GM18873 (cell line): ENCODE measurements around the gene CHERP.
"Not testable (repeated sequence)": the region's sequence is repeated elsewhere in the genome, so short reads cannot be mapped to it uniquely, and the experiment has no call there.

ENCODE experiments used
- ATAC-seq: cut with Tn5 transposase; IDR thresholded peaks from one replicate; pipeline ENCODE4 v1.9.1; 2021; ENCODE audit warnings: mild to moderate bottlenecking, moderate library complexity, moderate number of reproducible peaks; ENCODE audit not compliant: unreplicated experiment, low FRiP score

Gene CHERP

DNA sequence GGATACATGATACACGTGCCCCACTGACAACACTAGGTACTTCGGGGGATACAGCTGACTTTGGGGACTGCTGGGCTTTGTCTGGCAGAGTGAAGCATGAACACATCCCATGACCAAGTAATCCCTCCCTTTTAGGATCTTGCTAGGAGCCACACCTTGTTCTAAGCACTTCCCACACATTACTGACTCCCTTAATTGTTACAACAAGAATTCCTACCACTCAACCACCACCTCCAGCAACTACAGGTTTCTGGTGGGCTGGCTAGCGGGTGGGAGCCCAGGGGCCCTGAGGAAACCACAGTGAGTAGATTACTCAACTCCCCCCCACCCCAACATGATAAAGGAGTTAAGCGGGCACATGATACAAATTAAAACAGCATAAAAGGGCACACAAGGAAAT, 37.1 kb upstream of the CHERP start:
- no peak for ATAC-seq

DNA sequence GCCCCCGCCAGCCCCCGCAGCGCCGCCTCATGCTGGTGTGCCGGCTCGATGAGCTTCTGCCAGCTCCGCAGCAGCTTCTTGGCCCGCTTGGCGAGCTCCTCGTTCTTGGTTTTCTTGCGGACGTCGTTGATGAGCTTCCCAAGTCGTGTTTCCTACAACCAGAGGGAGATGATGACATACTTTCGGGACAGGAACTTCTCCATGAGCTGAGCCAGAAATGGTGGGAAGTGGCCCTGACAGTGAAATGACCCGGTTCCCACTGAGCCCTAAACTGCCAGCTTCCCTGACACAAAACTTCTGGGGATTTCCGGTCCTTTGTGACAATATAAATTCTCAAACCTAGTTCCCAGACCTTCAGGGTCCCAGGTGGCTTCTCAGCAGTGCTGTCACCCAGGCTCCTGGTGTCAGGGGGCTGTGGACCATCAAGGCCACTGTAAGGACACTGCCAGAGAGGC, 35.3 kb upstream of the CHERP start:
- ATAC-seq, result no peak

DNA sequence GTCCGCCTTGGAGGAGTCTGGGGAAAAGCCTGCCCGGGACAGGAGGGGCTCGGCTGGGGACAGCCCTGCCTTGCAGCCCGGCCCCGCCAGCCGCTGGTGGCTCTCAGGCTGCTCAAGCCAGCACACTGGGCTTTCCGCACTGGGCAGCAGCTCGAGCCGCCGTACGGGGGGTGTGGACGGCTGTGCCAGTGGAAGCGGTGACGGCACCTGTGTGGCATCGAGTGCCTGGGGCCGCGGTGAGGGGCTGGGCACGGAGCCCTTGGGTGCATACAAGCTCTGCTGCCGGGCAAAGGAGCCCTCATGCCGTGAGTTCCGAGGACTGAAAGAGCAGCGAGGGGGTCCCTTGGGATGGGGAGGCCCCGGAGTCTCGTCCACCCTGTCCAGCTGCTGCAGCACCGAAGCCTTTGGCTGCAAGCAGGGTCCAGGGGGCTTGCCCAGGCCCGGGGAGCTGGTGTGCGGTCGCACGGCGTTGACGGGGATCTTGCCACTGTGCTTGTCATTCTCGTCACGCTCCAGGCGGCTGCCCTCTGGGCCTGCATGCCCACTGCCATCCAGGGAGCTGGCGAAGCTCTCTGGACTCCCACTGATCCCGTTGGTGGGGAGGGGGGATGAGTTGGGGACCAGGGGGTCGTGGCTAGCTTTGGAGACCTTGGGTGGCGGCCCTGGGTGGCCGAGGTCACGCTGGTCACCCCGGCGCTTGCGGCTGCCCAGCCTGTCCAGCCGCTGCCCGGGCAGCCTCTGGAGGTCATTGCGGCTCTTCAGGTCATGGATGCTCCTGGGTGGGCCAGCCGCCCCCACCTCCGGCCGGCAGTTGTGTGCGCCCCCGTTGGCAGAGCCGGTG, 34.7 kb upstream of the CHERP start:
- ATAC-seq, result no peak

DNA sequence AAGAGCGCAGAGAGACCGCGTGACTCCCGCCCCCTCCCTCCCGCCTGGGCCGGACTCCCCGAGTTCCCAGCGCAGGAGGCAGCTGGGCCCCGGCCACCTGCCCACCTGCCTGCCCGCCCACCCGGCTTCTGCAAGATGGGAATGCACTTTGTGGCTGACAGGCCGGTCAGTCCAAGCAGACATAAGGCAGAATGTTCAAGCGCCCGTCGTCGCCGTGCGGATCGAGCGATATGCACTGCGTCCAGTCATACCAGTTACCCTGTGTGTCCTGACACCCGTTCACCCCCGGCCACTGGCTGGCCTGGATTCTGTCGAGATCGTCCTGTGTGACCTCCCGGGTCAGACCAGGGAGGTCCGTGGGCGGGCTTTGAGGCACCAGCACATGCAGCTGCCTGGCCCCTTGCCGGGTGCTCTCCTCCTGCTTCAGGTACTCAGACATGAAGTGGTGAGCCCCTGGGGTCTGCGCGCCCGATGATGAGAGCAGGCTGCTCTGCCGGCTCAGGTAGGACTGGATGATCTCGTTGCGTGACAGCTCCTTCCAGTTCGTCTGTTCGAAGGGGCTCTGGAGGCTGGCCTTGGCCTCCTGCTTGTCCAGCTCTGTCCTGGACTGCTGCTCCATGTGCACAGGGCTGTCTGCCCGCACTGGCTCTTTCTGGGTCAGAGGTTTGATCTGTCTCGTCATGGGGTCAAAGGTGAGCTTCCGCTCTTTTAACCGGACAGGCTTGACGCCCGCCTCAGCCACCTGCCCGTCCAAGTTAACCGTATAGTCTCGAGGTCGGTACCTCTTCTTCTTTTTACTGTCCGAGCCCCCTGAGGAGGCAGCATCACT, 33.8 kb upstream of the CHERP start:
- no peak for ATAC-seq

DNA sequence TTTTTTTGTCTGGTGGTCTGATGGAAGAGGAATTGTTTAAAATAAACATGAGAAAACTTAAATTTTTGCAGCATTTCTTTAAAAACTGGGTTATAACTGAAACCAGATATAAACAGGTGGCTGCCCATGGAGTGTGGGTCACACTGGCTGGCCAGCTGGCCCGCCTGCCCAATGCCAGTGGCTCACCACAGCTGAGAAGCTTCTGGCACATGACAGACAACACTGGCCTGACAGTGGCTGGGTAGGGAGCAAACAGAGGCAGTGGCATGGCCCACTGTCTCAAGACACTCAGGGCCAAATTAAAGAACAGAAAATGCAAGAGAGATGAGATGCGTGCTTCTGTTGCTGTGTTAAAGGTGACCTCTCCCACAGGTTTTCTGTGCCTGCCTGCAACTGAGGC, 33.0 kb upstream of the CHERP start:
- no peak for ATAC-seq

DNA sequence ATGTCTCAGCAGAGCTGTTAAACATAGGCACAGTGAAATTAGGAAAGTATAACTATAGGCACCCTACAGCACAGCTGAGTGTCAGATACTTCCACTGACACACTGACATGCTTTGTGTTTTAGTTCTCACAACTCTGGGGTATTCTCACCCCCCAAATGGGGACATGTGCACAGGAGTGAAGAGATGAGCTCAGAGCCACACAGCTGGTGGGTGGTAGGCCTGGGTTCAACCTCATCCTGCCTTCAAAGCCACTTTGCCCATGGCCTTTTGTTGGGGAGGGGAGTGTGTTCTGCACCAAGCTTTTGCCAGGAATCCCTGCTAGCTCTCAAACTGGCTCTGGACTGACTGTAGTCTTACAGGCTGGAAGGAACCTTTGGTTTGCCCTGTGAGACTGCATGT, 31.7 kb upstream of the CHERP start:
- ATAC-seq, result no peak

DNA sequence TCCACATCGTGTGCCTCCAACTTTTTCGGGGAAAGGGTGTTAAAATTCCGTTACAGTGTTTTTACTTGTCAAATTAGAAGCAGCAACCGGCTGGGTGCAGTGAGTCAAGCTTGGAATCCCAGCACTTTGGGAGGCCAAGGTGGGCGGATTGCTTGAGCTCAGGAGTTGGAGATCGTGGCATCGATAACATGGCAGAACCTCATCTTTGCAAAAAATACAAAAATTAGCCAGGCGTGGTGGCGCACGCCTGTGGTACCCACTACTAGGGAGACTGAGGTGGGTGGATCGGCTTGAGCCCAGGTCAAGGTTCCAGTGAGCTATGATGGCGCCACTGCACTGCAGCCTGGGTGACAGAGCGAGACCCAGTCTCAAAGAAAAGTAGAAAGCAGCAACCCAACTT, 31.1 kb upstream of the CHERP start:
- ATAC-seq, result no peak

DNA sequence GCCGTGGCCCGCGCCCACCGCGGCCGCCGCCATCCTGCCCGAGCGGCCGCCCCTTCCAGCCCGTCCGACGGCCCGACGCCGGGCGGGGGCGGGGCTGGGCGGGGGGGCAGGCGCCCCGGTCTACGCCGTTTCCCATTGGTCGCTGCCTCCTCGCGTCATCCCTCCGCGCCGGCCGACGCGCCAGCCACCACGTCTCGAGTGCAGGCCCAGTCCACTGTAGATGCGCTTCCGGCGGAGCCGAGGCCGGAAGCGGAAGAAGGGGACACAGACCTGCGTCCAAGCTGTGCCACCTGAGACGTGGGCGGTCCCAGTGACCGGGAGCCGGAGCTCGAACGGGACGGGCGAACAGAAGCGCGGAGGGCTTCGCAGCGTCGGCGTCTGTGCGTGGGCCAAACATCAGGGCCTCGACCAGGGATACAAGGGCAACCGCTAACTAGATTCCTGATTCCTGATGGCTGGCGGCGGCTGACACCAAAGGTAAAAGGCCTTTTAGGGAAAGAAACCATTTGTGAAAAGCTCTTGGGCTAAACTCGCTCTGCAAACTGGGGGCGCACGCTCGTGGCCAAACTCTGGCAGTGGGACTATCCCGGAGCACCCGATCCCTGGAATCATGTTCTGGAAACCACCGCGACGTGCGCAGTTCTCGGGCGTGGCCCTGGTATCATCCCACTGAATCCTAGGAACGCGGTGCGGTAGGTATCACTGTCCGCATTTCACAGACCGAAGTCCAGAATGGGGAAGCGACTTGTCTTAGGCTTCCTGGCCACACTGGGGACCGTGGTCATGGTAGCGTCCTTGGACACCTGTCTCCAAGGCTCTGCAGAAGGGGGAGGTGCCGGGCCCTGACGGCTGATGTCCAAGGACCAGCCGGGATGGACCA, 30.3 kb upstream of the CHERP start, which contains the start of gene SLC35E1:
SLC35E1 (minus strand) TSS at position 84 of the 880 bp plus-strand sequence; CDS start at position 33, 51 bp downstream.
- peak; percentile 68 for ATAC-seq

DNA sequence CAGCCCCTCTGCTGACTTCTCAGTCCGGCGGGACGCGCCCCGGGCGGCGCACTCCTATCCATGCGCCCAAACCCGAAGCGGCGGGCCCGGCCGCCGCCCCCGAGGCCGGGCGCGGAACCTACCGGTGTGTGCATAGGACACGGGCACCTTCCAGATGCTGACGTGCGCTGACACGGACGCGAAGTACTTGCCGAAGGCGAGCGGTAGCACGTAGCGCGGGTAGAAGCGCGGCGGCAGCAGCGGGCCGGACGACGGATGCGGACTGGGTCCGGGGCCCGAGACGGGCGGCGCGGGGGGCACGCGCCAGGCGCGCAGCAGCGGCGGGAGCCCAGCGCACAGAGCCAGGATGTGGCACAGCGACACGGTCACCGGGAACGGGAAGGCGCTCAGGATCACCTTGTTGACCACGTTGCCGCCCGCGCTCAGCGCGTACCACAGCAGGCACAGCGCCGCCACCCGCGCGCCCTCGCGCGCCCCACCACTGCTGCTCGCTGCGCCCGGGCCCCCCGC, 29.6 kb upstream of the CHERP start:
- ATAC-seq, result peak; percentile 26

DNA sequence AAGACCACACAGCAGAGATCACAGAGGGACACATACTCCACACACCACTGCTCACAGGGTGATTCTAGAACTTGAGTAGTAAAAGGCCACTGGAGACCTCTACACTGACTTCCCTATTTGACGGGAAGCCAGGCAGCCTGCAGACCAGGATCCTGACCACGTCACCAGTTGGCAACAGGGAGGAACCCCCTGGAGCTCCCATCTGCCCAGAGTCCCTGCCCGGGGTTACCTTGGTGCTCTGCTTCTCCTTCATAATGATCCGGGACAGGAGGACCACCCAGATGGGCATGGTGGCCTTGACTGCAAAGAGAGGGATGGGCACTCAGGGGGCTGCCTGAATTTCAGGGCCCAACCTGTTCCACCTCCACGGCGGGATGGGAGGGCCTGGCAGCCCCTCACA, 29.0 kb upstream of the CHERP start:
- ATAC-seq, result no peak

DNA sequence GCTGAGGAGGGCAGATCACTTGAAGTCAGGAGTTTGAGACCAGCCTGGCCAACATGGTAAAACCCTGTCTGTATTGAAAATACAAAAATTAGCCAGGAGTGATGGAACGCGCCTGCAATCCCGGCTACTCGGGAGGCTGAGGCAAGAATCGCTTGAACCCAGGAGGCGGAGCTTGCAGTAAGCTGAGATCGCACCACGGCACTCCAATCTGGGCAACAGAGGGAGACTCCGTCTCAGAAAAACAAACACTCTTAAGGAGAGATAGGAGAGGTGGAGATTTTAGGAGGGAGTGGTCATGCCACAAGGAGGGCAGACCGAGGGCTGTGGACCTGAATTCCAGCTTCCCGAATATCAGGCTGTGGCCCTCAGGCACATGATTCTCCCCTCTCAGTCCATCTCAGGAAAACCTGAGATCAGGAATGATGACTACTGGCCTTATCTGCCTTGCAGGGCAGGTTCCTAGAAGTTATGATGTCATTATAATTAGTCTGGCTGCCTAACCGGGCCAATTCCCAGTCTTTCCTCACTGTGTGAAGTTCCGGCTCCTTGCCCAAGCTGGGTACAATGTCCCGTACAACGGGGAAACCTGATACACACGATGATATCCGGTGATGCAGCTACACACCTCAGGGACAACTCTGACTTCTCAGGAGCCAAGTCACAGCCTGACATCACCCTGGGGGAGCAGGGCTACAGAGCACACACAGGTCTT, 27.5 kb upstream of the CHERP start:
- ATAC-seq, result no peak

DNA sequence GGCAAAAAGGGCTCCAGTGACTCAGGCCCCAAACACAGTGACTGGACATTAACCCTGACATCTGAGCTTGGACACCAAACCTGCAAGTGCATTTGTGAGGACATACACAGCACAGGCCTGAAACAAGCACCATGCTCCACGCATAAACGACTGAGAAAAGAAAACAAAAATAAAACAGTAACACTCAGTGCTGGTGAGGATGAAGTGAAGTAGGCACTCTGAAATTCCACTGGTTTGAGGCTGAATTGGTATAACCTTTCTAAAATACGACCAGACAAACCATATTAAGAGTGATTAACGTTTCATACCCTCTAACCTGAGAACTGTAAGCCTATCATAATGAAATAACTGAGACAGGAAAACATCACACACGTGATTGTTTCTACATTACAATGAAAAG, 24.5 kb upstream of the CHERP start:
- ATAC-seq, result no peak

DNA sequence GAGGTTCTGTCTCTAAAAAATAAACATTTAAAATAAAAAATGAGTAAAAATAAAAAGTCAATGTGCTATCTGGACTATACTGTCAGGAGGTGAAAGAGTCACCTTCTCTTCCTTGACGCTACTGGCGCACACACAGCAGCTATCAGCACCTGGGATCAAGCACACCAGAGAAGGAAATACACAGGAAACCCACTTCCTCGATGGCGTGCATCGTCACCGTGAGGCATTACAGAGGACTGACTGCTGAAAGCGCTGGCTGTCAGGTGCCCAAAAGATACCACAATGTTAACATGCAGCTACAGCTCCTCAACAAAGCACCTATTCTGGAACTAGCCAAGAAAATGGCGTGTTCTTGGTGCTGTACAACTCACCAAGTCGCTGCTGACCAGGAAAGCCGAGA, 23.9 kb upstream of the CHERP start:
- ATAC-seq, result no peak

DNA sequence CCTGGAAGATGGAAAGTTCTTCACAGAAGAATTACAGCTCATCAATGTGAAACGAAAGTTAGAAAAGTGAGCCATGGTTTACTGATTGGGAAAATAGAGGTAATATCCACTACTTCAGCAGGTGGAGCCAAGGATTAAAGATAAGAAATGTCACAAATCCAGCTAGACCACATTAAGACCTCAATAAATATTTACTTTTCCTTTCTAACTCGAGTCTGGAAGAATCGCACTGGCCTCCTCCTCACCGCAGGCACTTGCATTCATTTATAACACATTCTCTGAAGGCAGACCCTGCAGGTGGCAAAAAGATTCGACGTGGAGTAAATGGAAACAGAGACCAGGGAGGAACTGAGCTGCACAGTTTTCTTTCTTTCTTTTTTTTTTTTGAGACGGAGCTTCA, 22.6 kb upstream of the CHERP start:
- ATAC-seq, result no peak

DNA sequence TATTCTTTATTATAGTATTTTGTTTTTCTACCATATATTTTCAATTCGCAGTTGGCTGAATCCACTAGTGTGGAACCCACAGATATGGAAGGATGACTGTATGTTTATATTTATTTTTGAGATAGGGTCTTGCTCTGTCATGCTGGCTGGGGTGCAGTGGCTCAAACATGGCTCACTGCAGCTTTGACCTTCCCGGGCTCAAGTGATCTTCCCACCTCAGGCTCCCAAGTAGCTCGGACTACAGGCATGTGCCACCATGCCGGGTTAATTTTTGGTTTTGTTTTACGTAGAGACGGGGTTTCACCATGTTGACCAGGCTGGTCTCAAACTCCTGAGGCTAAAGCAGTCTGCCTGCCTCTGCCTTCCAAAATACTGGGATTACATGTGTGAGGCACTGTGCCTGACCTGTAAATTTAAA, 20.4 kb upstream of the CHERP start:
- ATAC-seq, result no peak

DNA sequence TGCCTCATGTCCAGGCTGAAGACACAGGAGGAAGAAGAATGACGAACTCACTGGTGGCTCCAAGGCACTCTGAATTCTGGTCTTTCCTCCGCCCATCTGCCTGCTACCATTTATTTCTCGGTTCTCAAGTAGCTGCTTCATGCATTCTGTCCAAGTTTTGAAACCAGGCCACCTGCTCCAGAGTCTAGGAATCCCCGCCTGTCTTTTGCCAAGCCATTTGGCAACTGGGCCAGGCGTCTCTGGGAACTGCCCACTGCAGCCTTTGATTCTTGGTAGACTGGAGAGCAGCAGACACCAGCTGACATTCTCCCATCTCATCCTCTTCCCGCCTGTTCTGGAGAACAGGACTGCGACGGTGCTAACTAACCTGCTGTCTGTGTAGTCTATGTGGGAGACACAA, 19.1 kb upstream of the CHERP start:
- no peak for ATAC-seq

DNA sequence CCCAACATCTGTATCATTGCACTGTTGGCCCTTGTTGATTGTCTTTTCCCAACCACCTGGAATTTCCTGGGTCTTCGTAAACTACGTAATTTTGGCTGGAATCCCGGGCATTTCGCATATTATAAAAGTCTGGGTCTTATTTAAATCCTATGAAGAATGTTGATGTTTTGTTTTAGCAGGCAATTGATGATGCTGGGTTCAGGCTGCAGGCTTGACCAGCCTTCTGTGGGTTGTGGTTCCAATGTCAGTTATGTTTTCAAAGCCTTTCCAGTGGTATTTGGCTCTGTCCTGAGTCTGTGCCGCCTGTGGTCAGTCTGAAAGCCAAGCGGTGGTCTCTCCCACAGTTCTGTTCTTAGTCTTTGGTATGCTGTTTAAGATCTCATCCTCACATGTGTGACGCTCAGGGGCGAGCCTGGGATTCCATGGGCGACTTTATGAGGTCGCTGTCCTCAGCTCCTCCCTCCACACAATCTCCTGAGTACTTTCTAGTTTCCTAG, 17.6 kb upstream of the CHERP start:
- ATAC-seq, result no peak

DNA sequence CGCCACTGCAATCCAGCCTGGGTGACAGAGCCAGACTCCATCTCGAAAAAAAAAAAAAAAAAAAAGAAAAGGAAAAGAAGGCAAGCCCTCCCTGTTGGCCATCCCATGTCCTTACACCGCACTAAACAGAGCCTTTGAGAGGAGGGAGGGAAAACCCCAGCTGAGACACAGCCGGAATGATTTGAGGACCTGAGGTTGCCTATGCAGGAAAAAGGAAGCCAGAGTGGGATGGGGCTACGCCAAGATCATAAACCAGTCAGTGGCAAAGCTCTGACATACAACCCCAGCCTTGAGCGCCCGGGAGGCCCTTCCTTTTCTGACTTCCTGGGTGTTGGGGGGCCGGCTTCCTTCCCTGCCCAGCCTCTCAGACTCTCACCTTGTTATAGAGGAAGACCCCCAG, 12.5 kb upstream of the CHERP start:
- no peak for ATAC-seq

DNA sequence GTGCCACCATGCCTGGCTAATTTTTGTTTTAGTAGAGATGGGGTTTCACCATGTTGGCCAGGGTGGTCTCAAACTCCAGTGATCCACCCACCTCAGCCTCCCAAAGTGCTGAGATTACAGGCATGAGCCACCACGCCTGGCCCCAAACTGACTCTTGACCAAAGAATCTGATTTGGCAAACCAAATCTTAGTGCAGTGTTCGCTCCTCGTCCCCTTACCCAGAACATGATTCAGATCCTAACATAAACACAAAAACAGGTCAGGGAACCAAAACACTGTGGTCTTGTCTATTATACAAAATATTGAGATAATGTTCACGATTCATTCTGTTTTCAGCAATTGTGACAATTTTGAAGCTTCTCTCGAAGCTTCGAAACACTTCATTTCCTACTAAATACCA, 9.7 kb upstream of the CHERP start:
- not testable (repeated sequence) for ATAC-seq

DNA sequence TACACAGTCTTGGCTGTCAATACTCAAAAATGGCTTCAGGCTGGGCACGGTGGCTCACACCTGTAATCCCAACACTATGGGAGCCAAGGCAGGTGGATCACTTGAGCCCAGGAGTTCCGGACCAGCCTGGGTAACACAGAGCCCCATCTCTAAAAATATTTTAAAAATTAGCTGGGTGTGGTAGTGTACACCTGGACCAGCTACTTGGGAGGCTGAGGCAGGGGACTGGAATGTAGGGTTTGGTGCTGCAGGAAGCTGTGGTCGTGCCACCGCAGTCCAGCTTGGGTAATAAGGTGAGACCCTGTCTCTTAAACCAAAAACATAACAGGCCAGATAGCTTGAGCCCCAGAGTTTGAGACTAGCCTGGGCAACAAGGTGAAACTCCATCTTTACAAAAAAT, 6.7 kb upstream of the CHERP start:
- ATAC-seq, result no peak
